Measurements from ENCODE around the gene LRP6. TPM values are rescaled to one million over a fixed set of nuclear protein-coding genes. Genes with fewer than 3 reads are reported as not detected.
"Not testable (repeated sequence)": the region's sequence is repeated elsewhere in the genome, so short reads cannot be mapped to it uniquely, and the experiment has no call there.

LRP6 gene
- 1 to 10 TPM; 2.6 to 3.7 TPM for total RNA-seq

DNA sequence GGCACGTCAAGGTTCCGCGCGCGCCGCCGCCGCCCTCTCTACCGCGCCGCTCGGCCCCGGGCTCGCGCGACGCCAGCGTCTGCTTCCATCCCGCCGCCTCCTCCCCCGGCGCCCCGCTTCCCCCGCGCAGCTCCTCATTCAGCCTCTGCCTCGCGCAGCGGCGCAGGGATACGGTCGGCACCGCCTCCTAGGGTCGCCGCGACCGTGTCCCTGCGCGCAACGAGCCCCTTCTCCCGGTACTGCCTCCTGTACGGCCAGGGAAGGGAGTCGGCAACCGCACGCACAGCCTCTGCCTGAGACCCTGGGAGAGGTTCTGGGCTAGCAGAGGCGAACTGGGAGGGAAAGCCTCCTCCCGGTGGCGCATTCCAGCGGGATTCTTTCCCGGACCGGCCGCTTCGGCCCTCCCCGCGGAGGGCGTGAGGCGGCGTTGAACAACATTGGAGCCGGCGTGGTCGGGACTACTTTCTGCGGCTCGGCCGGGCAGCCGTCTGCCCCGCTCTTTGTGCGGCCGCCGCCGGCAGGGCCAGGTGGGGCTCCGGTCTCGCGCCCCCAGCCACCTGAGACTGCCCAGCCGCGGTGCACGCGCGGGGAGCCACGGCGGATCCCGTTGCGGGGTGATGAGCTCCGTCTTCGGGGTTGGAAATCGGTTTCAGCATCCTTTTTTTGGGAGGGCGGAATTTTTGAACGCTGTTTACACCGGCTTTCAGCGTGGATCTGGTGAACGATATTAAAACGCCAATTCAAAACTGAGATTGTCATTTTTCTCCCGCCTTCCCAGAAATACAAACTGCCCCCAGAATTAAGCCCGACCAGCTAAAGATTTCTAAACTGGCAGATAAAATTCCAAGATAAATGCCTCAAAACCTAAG, at the start of gene LRP6:
Gene LRP6 (minus strand): TSS at position 172 of the 869 bp plus-strand sequence. CDS start 309 bp downstream, outside the sequence.
- H3K36me3 Mint-ChIP-seq (ENCODE audit: insufficient read depth in 2 of 2) = no peaks in the 10 kb centered on the region
- peak within 1 kb of the TSS; percentile 90 to 92 for H3K4me3 Mint-ChIP-seq
- ATAC-seq (replicated peaks in 1 of 2) (peak; percentile 95 to 96), DNase-seq (peak; percentile 82 to 88)
- no peaks in the 10 kb centered on the region for H3K9me3 Mint-ChIP-seq
- H3K27me3 Mint-ChIP-seq (ENCODE audit: low read depth) = peaks cover 24% of the 10 kb centered on the region
- H3K27ac Mint-ChIP-seq = peak within 1 kb of the TSS; percentile 44
- H3K4me1 Mint-ChIP-seq (ENCODE audit: low read depth) = peaks cover 22% of the 10 kb centered on the region

- no peak for ATAC-seq (replicated peaks in 1 of 2)
Observed at GRCh38 chr12:12315838-12316237, 49.0 kb upstream of the LRP6 start.

DNA sequence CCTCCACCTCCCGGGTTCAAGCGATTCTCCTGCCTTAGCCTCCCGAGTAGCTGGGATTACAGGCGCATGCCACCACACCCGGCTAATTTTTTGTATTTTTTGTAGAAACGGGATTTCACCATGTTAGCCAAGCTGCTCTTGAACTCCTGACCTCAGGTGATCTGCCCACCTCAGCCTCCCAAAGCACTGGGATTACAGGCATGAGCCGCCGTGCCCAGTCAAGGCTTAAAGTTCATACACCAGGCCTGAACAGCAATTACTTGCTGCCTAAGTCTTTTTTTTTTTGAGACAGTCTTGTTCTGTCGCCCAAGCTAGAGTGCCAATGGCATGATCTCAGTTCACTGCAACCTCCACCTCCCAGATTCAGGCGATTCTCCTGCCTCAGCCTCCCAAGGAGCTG, 43.9 kb upstream of the LRP6 start:
- not testable (repeated sequence) for H3K27ac Mint-ChIP-seq; H3K27me3 Mint-ChIP-seq (ENCODE audit: low read depth)

More at GRCh38 chr12:12315838-12316237, 49.0 kb upstream of the LRP6 start:
- Mint-ChIP-seq H3K9me3 (no peaks in the 10 kb centered on the region), H3K4me3 (no peak overlapping the region), H3K4me1 (ENCODE audit: low read depth) (peaks cover 8% of the 10 kb centered on the region), H3K27ac (no peak overlapping the region), H3K36me3 (ENCODE audit: insufficient read depth in 2 of 2) (no peaks in the 10 kb centered on the region), H3K27me3 (ENCODE audit: low read depth) (no peaks in the 10 kb centered on the region)
- DNase-seq = no peak

DNA sequence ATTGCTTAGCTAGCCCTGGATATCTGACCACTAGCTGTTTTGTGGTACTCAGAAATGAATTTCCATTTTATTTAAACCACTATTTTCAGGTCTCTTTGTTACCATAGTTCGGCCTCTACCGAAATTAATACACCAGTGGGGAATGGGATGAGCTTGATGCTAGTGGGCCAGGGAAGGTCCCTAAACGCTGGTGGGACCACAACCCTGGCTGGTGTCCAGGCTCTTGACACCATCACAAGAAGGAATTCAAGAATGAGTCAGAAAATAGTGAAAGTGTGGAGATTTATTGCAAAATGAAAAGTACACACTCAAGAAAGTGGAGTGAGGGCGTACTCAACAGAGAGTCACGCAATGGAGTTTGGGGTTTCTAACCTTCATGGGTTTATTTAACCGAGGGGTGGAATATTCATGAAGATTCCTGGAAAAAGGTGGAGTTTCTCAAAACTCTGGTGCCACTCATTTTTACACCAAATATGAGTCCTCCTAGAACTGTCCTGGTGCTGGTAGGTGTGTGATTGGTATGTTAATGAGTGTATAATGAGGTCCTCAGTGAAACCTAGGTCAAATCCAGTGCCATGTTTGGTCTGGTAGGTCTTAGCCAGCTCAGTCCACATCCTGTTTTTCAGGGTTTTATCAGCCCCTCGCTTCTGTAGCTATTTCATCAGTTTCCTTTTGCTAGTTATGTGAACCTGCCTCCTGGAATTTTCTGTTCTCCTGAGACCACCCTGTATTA, 38.9 kb upstream of the LRP6 start:
- Mint-ChIP-seq H3K27me3 (ENCODE audit: low read depth) (no peaks in the 10 kb centered on the region), H3K27ac (no peak overlapping the region), H3K36me3 (ENCODE audit: insufficient read depth in 2 of 2) (peaks cover 0 to 2% of the 10 kb centered on the region in 2 donors), H3K4me3 (no peak overlapping the region), H3K4me1 (ENCODE audit: low read depth) (peaks cover 13% of the 10 kb centered on the region), H3K9me3 (no peaks in the 10 kb centered on the region)
- DNase-seq = peak in 1 of 2 donors; percentile 11
- peak; percentile 83 to 89 for ATAC-seq (replicated peaks in 1 of 2)

More for the DNA sequence above, 43.9 kb upstream of the LRP6 start:
- DNase-seq; H3K9me3 Mint-ChIP-seq; H3K36me3 Mint-ChIP-seq (ENCODE audit: insufficient read depth in 2 of 2); H3K4me3 Mint-ChIP-seq; ATAC-seq (replicated peaks in 1 of 2): not testable (repeated sequence)
- H3K4me1 Mint-ChIP-seq (ENCODE audit: low read depth) = peaks cover 21% of the 10 kb centered on the region

DNA sequence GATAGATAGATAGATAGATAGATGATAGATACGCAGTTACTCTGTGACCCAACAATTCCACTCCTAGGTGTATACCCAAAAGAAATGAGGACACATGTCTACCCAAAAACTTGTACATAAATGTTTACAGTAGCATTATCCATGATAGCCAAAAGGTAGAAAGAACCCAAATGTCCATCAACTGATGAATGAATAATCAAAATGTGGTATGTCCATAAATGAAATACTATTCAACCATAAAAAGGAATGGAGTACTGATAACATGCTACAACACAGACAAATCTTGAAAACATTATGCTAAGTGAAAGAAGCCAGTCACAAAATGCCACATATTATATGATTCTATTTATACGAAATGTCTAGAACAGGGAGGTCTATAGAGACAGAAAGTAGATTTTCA, 36.1 kb upstream of the LRP6 start:
- no peak for DNase-seq
- Mint-ChIP-seq H3K36me3 (ENCODE audit: insufficient read depth in 2 of 2) (peaks cover 0 to 2% of the 10 kb centered on the region in 2 donors), H3K4me1 (ENCODE audit: low read depth) (peaks cover 13% of the 10 kb centered on the region), H3K27ac (no peak overlapping the region), H3K4me3 (no peak overlapping the region), H3K9me3 (no peaks in the 10 kb centered on the region), H3K27me3 (ENCODE audit: low read depth) (no peaks in the 10 kb centered on the region)
- ATAC-seq (replicated peaks in 1 of 2) = no peak

- DNase-seq (no peak), ATAC-seq (replicated peaks in 1 of 2) (no peak)
- H3K27me3 Mint-ChIP-seq (ENCODE audit: low read depth) = no peaks in the 10 kb centered on the region
- peaks cover under 1% of the 10 kb centered on the region for H3K4me1 Mint-ChIP-seq (ENCODE audit: low read depth)
- no peak overlapping the region for H3K4me3 Mint-ChIP-seq
- no peaks in the 10 kb centered on the region for H3K9me3 Mint-ChIP-seq
- H3K27ac Mint-ChIP-seq = no peak overlapping the region
- H3K36me3 Mint-ChIP-seq (ENCODE audit: insufficient read depth in 2 of 2) = peaks cover 0 to 2% of the 10 kb centered on the region in 2 donors
Observed at GRCh38 chr12:12301122-12301521, 34.3 kb upstream of the LRP6 start.

GRCh38 chr12:12297201-12297830, 30.5 kb upstream of the LRP6 start:
- H3K4me1 Mint-ChIP-seq (ENCODE audit: low read depth) = no peaks in the 10 kb centered on the region
- ATAC-seq (replicated peaks in 1 of 2) (no peak), DNase-seq (no peak)
- H3K4me3 Mint-ChIP-seq = no peak overlapping the region
- peaks cover 0 to 2% of the 10 kb centered on the region in 2 donors for H3K36me3 Mint-ChIP-seq (ENCODE audit: insufficient read depth in 2 of 2)
- no peak overlapping the region for H3K27ac Mint-ChIP-seq
- H3K27me3 Mint-ChIP-seq (ENCODE audit: low read depth) = no peaks in the 10 kb centered on the region
- no peaks in the 10 kb centered on the region for H3K9me3 Mint-ChIP-seq

- H3K36me3 Mint-ChIP-seq (ENCODE audit: insufficient read depth in 2 of 2) = no peaks in the 10 kb centered on the region
- no peaks in the 10 kb centered on the region for H3K9me3 Mint-ChIP-seq
- H3K27me3 Mint-ChIP-seq (ENCODE audit: low read depth) = no peaks in the 10 kb centered on the region
- ATAC-seq (replicated peaks in 1 of 2) (no peak), DNase-seq (no peak)
- no peaks in the 10 kb centered on the region for H3K4me1 Mint-ChIP-seq (ENCODE audit: low read depth)
- no peak overlapping the region for H3K4me3 Mint-ChIP-seq
- H3K27ac Mint-ChIP-seq = no peak overlapping the region
Observed at GRCh38 chr12:12294215-12295005, 27.6 kb upstream of the LRP6 start.

DNA sequence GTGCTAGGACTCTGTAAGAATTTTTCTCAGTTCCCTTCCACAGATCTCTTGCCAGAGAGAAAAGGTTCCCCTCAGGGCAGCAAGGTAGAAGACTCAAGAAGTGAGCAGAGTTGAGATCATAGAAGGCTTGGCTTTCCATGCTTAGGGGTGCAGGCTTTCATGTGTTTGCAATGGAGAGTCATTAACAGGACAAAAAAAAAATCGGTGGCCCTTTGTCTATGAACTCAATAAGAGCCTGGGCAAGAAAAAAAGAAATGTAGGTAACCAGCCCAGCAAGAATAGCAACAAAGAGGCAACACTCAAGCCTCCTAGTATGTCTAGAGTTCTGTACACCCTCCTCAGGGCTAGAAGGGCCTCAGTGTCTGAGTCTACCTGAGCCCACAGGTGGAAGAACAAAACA, 23.4 kb upstream of the LRP6 start:
- Mint-ChIP-seq H3K27me3 (ENCODE audit: low read depth) (no peaks in the 10 kb centered on the region), H3K4me3 (no peak overlapping the region), H3K36me3 (ENCODE audit: insufficient read depth in 2 of 2) (no peaks in the 10 kb centered on the region), H3K27ac (no peak overlapping the region), H3K4me1 (ENCODE audit: low read depth) (no peaks in the 10 kb centered on the region), H3K9me3 (no peaks in the 10 kb centered on the region)
- no peak for ATAC-seq (replicated peaks in 1 of 2)
- DNase-seq = no peak

DNA sequence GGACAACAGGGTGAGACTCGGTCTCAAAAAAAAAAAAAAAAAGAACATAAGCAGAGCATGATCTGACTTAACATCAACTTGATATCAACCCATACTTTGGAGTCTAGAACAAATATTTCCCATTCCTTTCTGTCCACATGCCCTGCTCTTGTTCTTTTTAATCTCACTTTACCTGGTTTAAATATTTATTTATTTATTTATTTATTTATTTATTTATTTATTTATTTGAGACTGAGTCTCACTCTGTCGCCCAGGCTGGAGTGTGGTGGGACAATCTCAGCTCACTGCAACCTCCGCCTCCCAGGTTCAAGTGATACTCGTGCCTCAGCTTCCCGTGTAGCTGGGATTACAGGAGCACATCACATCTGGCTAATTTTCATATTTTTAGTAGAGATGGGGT, 19.6 kb upstream of the LRP6 start:
- Mint-ChIP-seq H3K4me1 (ENCODE audit: low read depth) (peaks cover 9% of the 10 kb centered on the region), H3K27me3 (ENCODE audit: low read depth) (peaks cover 20% of the 10 kb centered on the region), H3K27ac (no peak overlapping the region), H3K9me3 (no peaks in the 10 kb centered on the region), H3K4me3 (no peak overlapping the region), H3K36me3 (ENCODE audit: insufficient read depth in 2 of 2) (no peaks in the 10 kb centered on the region)
- ATAC-seq (replicated peaks in 1 of 2) (no peak), DNase-seq (no peak)

DNA sequence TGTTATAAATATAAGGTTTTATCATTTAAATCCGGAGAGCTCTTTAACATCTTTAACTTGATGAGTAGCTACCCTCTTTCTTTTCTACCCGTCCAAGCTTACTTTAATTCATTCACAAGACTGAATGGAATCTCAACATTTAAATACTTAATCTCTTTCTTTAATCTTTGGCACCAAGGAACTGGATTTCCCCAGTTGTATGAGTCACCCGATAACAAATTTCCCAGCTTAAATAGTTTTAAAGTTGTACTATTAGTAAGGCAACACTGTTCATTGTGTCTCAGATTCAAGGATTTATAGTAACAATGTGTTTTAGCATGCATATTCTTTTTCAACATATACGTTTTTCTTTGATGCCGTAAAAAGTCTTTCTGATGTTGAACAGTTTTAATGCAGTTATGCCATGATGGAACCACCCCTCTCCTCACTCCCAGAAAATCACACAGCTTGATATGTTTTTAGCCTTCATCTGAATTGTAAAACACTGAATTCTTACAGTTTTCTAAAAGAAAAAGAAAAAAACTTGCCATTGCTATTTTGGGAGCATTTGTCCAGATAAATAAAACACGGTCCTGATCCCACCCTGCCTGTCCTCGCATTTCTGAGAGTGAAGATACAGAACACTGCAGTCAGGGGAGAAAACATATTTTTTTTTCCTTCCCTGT, 16.0 kb upstream of the LRP6 start:
- Mint-ChIP-seq H3K4me1 (ENCODE audit: low read depth) (peaks cover 9% of the 10 kb centered on the region), H3K4me3 (no peak overlapping the region), H3K27ac (no peak overlapping the region), H3K27me3 (ENCODE audit: low read depth) (peaks cover 21% of the 10 kb centered on the region), H3K9me3 (peaks cover 0 to under 1% of the 10 kb centered on the region in 2 donors), H3K36me3 (ENCODE audit: insufficient read depth in 2 of 2) (peaks cover 0 to under 1% of the 10 kb centered on the region in 2 donors)
- no peak for DNase-seq
- ATAC-seq (replicated peaks in 1 of 2) = no peak

DNA sequence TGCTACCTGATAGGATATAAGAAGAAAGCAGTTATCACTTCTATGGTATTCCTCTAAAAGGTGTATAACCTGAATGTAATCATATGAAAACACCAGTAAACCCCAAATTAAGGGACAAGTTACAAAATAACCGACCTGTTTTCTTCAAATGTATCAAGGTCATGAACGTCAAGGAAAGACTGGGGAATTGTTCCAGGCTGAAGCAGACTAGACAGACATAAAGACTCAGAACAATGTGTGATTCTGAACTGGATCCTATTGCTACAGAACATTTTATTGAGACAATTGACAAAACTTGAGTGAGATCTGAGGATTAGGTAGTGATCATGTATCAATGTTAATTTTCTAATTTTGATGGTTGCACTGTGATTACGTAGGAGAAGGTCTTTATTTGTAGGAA, 15.4 kb upstream of the LRP6 start:
- peaks cover 0 to 2% of the 10 kb centered on the region in 2 donors for H3K36me3 Mint-ChIP-seq (ENCODE audit: insufficient read depth in 2 of 2)
- H3K4me3 Mint-ChIP-seq = no peak overlapping the region
- no peak overlapping the region for H3K27ac Mint-ChIP-seq
- peaks cover 21% of the 10 kb centered on the region for H3K27me3 Mint-ChIP-seq (ENCODE audit: low read depth)
- no peak for ATAC-seq (replicated peaks in 1 of 2)
- H3K9me3 Mint-ChIP-seq = peaks cover 0 to 1% of the 10 kb centered on the region in 2 donors
- DNase-seq = no peak
- peaks cover 9% of the 10 kb centered on the region for H3K4me1 Mint-ChIP-seq (ENCODE audit: low read depth)

All from activated T-cell treated with anti-CD3 and anti-CD28 coated beads, Interleukin-2, amount 50 U/mL, for 72 hours (primary cell).